Measurements from ENCODE around the gene ADCY10.

- TF ChIP-seq CTCF (IDR thresholded peaks at IDR 0.05; ENCODE audit: insufficient read depth, low read length) = no peak
- no peak for TF ChIP-seq POLR2AphosphoS5 (IDR thresholded peaks at IDR 0.05; ENCODE audit: low read depth)
Observed at GRCh38 chr1:167764458-167765330, 149.2 kb downstream of the ADCY10 start.

All from HL-60 (cell line).